GM21526 (cell line): ENCODE measurements around the gene SOX12.

ENCODE experiments used
- ATAC-seq: cut with Tn5 transposase; IDR thresholded peaks from one replicate; pipeline ENCODE4 v1.9.1; 2021; ENCODE audit warnings: moderate library complexity; ENCODE audit not compliant: unreplicated experiment, low FRiP score

The SOX12 gene

GRCh38 chr20:325045-325888, at the start of gene SOX12:
TSS of gene SOX12 (plus strand) at chr20:325552. CDS start at chr20:325925, 373 bp downstream.
- ATAC-seq = peak; percentile 64

GRCh38 chr20:275791-276190, 49.6 kb upstream of the SOX12 start:
- ATAC-seq = no peak

DNA sequence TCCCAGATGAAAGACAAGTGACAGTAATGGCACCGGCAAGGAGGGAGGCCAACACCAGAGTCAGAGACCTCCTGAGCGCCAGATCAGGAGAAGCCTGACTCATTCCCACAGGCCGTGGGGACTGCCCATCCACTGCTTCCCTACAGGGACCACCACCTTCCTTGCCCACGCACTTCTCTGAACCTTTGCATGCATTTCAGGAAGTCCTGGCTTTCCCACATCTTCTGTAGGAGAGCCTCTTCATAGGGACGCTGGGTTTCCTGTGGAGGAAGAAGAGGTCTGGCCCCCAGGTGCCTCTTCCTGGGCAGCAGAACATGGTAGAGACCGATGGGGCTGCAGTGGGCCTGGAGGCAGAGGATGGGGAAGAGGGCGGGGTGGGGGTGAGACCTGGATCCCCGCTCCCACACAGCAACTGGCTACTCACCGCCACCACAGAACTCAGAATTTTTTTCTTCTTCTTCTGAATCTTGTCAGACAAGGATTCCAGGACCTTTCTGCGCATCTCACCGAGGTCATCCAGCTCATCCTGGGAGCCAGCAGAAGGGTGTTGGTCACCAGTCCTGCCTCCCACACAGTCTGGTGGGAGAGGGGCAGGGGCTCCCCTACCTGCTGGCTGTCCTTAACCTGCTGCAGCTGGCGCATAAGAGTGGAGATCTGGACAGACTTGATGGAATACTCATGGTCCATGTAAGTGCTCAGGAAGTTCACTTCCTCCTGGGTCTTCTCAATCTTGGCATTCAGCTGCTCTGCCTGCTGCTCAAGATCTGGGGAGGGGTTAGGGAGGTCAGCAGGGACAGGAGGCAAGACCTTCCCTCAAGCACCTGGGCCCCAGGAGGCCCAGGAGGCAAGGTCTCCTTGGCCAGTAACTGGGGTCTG, 48.5 kb upstream of the SOX12 start:
- ATAC-seq = no peak

DNA sequence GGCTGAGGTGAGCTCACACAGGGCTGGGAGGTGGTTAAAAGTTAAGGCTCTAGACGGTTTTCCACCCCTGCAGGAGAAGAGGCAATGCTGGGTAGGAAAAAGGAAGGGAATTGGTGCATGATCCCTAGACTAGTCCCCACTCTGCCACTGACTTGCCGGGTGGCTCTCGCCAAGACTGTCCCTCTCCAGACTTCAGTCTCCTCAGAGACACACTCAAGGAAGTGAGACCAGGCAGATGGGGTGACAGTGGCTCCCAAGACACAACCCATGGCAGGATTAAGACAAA, 47.9 kb upstream of the SOX12 start:
- ATAC-seq = no peak

DNA sequence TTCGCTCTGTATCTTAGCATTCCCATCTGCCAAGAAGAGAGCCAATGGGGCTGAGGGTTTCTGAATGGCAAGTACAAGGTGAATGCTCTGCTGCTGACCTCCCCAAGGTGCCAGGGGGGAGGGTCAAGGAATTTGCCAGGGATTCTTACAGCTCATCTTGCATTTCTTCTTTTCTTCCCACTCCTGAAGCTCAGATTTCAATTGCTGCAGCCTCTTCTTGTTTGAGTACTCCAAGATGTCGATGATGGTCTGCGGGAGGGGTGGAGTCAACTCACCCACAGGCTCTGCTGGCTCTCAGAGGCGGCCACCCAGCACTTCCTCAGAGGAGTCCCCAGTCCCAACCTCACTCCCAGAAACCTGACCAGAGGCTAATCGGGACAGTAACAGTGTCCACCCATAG, 47.2 kb upstream of the SOX12 start:
- ATAC-seq = no peak

DNA sequence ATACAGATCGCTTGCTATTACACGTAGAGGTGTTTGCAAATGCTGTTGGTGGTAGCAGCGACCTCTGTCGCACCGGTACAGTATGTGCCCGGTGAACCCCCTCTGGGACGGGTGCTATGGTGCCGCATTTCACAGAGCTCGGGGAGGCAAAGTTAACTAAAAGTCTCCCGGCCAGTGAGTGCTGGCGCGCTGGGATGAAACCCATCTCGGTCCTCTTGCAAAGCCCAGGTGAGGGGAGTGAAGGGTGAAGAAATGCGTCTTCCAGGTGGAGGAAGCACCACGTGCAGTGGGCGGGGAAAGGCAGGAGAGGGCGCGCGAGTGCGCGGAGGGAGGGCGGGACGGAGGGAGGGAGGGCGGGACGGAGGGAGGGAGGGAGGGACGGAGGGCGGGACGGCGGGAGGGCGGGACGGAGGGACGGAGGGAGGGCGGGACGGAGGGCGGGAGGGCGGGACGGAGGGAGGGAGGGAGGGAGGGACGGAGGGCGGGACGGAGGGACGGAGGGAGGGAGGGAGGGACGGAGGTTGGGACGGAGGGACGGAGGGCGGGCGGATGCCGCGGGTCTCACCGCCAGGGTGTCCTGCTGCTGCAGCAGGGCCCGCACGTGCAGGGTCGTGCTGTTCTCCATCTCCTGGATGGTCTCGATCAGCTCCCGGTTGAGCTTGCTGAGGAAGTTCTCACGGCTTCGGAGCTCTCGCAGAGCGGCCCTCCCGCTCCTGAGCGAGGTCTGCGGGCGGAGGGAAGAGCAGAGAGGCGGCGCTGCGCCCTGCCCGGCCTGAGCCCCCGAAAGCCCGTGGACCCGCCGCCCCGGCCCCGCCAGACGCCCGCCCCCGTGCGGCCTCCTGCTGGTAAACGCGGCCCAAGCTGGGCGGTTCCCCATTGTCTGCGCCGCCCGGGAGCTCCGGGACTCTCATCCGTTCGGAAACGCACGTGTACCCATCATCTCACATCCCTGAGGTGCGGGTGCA, 46.5 kb upstream of the SOX12 start:
- ATAC-seq = no peak

- ATAC-seq = no peak
Measured at GRCh38 chr20:284172-284571, 41.2 kb upstream of the SOX12 start.

DNA sequence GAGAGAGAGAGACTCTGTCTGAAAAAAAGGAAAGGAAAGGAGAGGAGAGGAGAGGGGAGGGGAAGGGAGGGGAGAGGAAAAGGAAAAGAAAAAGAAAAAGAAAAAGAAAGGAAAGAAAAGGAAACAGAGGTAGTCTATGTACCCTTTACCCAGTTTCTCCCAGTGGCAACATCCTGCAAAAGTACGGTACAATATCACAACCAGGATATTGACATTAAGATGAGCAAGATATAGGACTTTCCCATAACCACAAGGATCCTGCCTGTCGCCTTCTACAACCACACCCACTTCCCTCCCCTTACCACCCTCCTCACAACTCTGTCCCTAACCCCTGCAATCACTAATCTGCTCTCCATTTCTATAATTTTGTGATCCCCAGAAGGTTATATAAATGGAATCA, 38.8 kb upstream of the SOX12 start:
- no peak for ATAC-seq

GRCh38 chr20:288956-289692, 36.2 kb upstream of the SOX12 start:
- no peak for ATAC-seq

DNA sequence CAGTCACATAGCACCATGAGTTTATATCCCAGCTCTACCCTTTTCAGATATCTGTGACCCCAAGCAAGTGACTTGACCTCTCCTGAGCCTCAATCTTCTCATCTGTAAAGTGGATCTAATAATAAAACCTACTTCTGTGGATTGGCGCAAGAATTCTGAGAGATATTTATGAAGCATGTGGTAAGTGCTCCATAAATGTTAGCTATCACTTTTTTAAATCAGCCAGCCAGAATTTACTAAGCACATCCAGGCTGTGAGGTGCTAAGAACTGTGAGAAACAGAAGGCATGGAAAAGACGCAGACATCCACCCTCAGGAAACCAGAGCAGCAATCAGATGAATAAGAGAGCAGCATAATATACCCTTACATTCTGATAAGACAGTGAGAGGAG, 35.7 kb upstream of the SOX12 start:
- ATAC-seq = no peak

DNA sequence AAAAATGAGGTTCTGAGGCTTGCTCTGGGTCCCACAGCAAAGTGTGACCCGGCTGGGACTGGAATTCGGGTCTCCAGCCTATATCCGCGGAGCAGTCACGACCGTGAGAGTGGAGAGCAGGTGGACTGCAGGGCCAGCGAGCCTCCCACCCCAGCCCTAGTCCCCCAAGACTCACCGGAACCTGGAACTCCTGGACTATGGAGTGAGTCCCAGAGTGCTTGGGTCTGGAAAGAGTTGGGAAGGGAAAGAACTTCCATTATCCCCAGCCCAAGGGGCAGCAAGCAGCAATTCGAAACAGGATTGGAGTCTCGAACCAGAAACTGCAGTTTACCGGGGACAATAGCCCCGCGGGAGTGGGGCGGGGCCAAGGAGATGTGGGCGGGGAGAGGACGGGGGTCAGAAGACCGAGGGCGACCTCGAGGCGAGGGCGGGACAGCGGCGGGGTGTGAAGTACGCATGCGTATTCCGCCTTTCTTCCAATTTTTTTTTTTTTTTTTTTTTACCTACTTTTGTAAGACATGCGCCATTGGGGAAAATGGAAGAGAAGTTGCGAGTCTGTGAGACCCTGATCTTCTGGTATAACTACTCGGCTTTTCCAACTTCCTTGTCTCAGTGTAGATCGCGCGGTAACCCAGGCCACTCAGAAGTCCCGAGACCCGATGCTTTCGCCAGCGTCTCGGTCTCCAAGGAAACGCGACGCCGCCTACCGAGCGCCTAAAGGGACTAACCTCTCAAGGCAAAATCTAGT, 35.1 kb upstream of the SOX12 start, which contains the start of gene C20orf96:
Gene C20orf96 (minus strand): TSS at position 667 of the 748 bp plus-strand sequence. CDS start 140 bp downstream, at position 527.
- peak; percentile 81 for ATAC-seq

DNA sequence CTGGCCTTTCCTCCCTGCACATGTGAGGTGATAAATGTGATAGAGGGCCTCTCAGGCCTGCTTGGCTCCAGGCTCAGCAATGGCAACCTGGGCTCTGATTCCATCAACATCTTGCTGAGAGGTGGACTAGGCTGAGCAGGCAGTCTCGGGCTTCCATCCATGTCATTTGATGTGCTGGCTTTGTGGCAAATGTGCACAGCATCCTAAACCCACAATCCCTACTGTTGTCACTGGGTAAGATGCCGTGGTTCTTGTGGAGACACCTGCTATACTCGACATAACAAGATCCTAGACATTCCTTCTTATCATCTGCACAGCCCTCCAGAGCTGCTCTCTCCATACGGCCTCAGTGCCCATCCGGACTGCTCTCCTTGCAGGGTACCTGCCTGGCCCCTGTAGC, 30.8 kb upstream of the SOX12 start:
- no peak for ATAC-seq

- no peak for ATAC-seq
Measured at GRCh38 chr20:295804-296203, 29.5 kb upstream of the SOX12 start.

DNA sequence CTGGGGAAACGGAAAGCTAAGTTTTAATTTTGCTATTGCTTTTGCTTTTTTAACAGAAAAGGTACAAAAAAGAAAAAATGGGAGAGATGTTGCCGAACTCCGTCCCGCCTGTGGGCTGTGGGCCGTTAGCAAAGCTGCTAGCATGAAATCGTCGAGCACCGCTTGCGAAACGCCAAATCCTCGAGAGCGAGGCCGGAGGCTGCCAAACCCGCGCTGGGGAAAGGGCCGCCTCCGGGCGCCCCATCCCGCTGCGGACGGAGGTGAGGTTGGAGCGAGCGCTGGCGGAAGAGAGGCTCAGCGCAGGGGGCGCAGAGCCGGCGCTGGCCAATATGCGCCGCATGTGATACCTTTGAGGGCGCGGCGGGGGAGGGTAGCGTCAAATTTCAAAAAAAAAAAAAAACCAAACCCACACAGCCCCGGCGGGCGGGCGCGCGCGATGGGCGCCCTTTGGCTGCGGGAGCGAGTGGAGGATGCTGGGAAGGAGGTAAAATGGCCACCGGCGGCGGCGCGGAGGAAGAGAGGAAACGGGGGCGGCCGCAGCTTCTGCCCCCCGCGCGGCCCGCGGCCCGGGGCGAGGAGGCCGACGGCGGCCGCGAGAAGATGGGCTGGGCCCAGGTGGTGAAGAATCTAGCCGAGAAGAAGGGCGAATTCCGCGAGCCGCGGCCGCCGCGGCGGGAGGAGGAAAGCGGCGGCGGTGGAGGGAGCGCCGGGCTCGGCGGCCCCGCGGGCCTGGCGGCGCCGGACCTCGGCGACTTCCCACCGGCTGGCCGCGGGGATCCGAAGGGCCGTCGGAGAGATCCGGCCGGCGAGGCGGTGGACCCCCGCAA, 28.0 kb upstream of the SOX12 start, which contains the start of gene ZCCHC3:
Gene ZCCHC3 (plus strand): TSS at position 473 of the 827 bp plus-strand sequence. CDS start 17 bp downstream, at position 490.
- peak; percentile 72 for ATAC-seq

- peak; percentile 12 for ATAC-seq
Measured at GRCh38 chr20:297925-298775, 27.2 kb upstream of the SOX12 start.

DNA sequence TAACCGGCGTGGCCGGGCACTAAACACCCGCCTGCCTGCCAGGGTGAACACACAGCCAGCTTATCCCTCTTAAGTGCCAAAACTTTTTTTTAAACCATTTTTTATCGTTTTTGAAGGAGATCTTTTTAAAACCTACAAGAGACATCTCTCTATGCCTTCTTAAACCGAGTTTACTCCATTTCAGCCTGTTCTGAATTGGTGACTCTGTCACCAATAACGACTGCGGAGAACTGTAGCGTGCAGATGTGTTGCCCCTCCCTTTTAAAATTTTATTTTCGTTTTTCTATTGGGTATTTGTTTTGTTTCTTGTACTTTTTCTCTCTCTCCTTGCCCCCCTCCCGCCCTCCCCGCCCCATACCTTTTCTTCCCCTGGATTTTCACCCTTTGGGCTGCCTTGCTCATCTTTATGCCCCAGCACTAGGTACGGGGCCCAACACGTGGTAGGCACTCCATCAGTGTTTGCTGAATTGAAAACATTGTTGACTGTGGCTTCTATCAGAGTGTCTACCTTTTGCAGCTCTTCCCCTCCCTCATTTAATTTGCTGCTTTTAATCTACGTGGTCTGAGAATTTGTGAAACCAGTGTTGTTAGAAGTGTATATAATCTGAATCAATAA, 26.5 kb upstream of the SOX12 start:
- ATAC-seq = no peak
